Measurements from ENCODE around the gene CYP26A1. TPM values are rescaled to one million over a fixed set of nuclear protein-coding genes. Genes with fewer than 3 reads are reported as not detected.

Gene CYP26A1
- total RNA-seq, 2 donors from 2014 or later, result 5.6 TPM; not detected in 1

DNA sequence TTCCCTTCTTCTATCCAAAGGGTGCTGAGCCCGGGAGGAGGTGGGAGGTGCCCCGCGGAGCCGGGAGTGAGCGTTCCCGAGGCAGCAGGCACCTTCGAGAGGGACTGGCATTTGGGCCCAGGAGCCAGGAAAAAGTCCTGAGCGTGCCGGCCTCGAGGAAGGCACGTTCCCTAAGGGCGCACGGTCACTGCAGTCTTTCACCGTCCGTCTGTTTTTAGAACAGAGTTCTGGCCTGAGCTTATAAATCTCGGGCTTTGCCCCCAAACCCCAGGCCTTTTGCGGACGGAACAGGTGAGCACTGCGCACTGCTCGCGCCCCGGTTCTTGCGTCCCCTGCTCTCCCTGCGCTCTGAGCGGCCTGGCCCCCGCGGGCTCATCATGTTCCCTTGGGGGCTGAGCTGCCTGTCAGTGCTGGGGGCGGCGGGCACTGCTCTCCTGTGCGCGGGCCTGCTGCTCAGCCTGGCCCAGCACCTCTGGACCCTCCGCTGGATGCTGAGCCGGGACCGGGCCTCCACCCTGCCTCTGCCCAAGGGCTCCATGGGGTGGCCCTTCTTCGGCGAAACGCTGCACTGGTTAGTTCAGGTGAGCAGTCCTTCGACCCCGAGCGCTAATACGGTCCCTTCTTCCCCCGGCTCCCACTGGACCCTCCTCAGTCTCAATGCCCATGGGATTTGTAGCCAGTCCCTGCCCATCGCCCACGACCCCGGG is 12.7 kb upstream of the CYP26A1 start:
- H3K4me1 ChIP-seq, result peaks cover 24% of the 10 kb centered on the region
- WGBS, 2 donors, result 47 to 68% methylated on average over 36 to 44 of the region's 45 CpGs
- TF ChIP-seq POLR2A (IDR thresholded peaks at IDR 0.05), result no peak
- TF ChIP-seq, protein P1, sequence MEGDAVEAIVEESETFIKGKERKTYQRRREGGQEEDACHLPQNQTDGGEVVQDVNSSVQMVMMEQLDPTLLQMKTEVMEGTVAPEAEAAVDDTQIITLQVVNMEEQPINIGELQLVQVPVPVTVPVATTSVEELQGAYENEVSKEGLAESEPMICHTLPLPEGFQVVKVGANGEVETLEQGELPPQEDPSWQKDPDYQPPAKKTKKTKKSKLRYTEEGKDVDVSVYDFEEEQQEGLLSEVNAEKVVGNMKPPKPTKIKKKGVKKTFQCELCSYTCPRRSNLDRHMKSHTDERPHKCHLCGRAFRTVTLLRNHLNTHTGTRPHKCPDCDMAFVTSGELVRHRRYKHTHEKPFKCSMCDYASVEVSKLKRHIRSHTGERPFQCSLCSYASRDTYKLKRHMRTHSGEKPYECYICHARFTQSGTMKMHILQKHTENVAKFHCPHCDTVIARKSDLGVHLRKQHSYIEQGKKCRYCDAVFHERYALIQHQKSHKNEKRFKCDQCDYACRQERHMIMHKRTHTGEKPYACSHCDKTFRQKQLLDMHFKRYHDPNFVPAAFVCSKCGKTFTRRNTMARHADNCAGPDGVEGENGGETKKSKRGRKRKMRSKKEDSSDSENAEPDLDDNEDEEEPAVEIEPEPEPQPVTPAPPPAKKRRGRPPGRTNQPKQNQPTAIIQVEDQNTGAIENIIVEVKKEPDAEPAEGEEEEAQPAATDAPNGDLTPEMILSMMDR (IDR thresholded peaks at IDR 0.05), result no peak
- ATAC-seq (no peak), DNase-seq (no peak)
- H3K9me3 ChIP-seq, result no peaks in the 10 kb centered on the region
- peaks cover 0 to 2% of the 10 kb centered on the region in 2 donors for H3K36me3 ChIP-seq (replicated peaks in 1 of 2; ENCODE audit: insufficient read depth in 1 of 2, low read depth in 2 of 2)
- intact Hi-C loops (cut with DNase I), result no loop called here
- no peak overlapping the region for H3K4me3 ChIP-seq
- no peaks in the 10 kb centered on the region for H3K27me3 ChIP-seq
- H3K27ac ChIP-seq, result no peak overlapping the region

DNA sequence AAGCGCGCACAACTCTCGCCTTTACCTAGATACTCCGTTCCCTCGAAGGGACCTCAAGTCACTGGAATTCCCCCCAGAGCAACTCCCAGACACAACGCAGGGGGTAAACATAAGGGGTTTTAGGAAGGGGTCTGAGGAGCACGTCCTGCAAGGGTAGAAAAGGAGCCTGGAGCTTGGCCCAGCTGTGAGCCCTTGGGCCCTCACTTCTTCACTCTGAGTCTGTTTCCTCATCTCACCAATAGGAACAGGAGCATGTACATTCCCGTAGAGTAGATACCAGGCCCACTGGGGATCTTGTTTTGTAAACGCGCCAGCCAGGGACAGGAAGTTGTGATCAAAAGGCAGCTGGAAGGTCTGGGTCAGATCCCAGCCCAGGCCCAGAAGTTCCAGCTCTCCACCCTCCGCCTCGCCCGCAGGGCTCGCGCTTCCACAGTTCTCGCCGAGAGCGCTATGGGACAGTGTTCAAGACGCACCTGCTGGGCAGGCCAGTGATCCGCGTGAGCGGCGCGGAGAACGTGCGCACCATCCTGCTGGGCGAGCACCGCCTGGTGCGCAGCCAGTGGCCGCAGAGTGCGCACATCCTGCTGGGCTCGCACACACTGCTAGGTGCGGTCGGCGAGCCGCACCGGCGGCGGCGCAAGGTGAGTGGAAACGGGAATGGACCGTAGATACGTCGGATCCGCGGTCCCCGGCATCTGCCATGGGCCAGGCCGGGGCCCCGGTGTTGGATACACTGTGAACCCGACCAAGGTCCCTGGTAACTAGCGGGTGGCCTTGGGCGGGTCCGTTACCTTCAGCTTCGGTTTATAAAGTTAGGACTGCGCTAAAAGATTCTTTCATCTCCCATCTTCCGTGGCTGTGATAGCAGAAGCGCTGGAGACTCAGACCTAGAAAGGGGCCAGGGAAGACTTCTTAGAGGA is 11.8 kb upstream of the CYP26A1 start:
- 18 to 29% methylated on average over 50 to 57 of the region's 57 CpGs for WGBS, 2 donors
- TF ChIP-seq, protein P1 (IDR thresholded peaks at IDR 0.05), result no peak
- no peak for TF ChIP-seq POLR2A (IDR thresholded peaks at IDR 0.05)
- intact Hi-C loops (cut with DNase I), result no loop called here
- no peak for DNase-seq
- Histone ChIP-seq H3K27me3 (no peaks in the 10 kb centered on the region), H3K4me1 (peaks cover 24% of the 10 kb centered on the region), H3K36me3 (replicated peaks in 1 of 2; ENCODE audit: insufficient read depth in 1 of 2, low read depth in 2 of 2) (peaks cover 0 to 2% of the 10 kb centered on the region in 2 donors), H3K9me3 (no peaks in the 10 kb centered on the region), H3K4me3 (no peak overlapping the region), H3K27ac (no peak overlapping the region)
- no peak for ATAC-seq

DNA sequence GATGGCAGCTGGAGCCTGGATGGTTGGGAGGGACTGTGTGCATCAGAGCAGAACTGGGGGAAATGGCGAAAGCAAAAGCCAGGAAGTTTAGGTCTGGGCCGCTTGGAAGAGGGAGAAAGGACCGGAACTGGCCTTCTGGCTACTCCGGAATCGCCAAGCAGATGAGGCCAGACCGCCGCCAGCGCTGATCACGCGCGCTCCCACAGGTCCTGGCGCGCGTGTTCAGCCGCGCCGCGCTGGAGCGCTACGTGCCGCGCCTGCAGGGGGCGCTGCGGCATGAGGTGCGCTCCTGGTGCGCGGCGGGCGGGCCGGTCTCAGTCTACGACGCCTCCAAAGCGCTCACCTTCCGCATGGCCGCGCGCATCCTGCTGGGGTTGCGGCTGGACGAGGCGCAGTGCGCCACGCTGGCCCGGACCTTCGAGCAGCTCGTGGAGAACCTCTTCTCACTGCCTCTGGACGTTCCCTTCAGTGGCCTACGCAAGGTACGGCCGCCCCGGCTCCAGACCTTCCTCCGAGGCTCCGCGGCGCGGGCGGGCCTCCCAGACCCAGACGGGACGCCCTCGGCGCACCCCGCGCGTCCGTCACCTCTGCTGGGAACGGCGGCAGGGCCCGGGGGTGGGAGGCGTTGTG is 11.1 kb upstream of the CYP26A1 start:
- H3K36me3 ChIP-seq (replicated peaks in 1 of 2; ENCODE audit: insufficient read depth in 1 of 2, low read depth in 2 of 2), result peaks cover 0 to 2% of the 10 kb centered on the region in 2 donors
- DNase-seq, result no peak

DNA sequence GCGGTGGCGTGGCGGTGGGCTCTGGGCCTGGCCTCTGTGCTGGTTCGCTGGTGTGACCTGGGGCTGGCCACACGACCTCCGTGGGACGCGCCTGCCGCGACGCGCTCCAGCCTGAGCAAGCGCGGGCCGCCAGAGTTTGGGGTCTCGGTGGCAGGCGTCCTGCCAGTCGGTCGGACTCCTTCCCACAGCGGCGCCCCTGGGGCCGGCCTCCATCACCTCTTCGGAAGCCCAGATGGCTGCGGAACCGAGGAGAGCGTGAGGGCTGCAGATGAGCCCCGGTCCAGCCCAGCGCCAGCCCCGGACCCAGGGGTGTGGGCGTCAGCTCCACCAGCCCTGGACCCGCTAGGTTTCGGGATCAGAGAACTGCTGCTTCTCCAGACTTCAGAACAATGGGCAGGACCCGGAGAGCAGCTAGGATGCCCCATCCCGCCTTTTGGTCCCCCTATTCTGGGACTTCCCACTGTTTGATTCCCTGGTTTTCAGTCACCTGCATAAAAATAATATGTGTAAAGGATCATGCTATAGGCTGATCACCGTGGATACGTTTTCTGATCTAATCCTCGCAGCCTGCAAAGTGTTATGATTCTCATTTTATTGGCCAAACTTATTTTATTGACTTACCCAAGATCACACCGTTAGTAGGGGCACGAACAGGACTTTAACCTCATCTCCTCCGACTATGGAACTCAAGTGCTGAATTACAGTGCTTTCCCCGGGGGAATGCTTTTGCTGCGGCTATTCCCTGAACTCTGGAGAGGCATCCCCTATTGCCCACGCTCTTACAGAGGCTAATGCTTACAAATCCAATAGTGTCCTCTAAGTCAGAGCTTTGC is 10.3 kb upstream of the CYP26A1 start:
- Histone ChIP-seq H3K27me3 (no peaks in the 10 kb centered on the region), H3K27ac (no peak overlapping the region), H3K9me3 (no peaks in the 10 kb centered on the region), H3K4me1 (peaks cover 24% of the 10 kb centered on the region), H3K4me3 (no peak overlapping the region), H3K36me3 (replicated peaks in 1 of 2; ENCODE audit: insufficient read depth in 1 of 2, low read depth in 2 of 2) (no peaks in the 10 kb centered on the region)
- intact Hi-C loops (cut with DNase I), result no loop called here
- TF ChIP-seq, protein P1 (IDR thresholded peaks at IDR 0.05), result no peak
- TF ChIP-seq POLR2A (IDR thresholded peaks at IDR 0.05), result no peak
- 35 to 56% methylated on average over 11 to 40 of the region's 43 CpGs for WGBS, 2 donors
- ATAC-seq (no peak), DNase-seq (no peak)

More for the DNA sequence above, 11.1 kb upstream of the CYP26A1 start:
- H3K27ac ChIP-seq, result no peak overlapping the region
- no peak overlapping the region for H3K4me3 ChIP-seq
- TF ChIP-seq, protein P1 (IDR thresholded peaks at IDR 0.05), result peak in 3 of 7 experiments; percentile 7 to 40 (median 19)
- no peak for TF ChIP-seq POLR2A (IDR thresholded peaks at IDR 0.05)
- no peaks in the 10 kb centered on the region for H3K27me3 ChIP-seq
- intact Hi-C loops (cut with DNase I), result no loop called here
- no peak for ATAC-seq
- H3K9me3 ChIP-seq, result no peaks in the 10 kb centered on the region
- 8 to 20% methylated on average over 10 to 67 of the region's 68 CpGs for WGBS, 2 donors
- H3K4me1 ChIP-seq, result peaks cover 24% of the 10 kb centered on the region
